IPS-18a (cell line): ENCODE results near the gene MED13L.

ENCODE experiments used
- H3K27ac ChIP-seq: one replicate; pipeline ENCODE4 v1.5.1; 2013; ENCODE audit warnings: low read length
- H3K27me3 ChIP-seq: one replicate; pipeline ENCODE4 v1.6.1; 2013; ENCODE audit warnings: mild to moderate bottlenecking, low read length; ENCODE audit not compliant: control insufficient read depth, insufficient read depth
- H3K36me3 ChIP-seq: one replicate; pipeline ENCODE4 v1.6.1; 2013; ENCODE audit warnings: low read depth, low read length; ENCODE audit not compliant: control insufficient read depth
- H3K4me1 ChIP-seq: one replicate; pipeline ENCODE4 v1.6.1; 2013; ENCODE audit warnings: low read depth, low read length; ENCODE audit not compliant: control insufficient read depth
- H3K4me3 ChIP-seq: one replicate; pipeline ENCODE4 v1.5.1; 2013; ENCODE audit warnings: low read length
- H3K9ac ChIP-seq: one replicate; pipeline ENCODE4 v1.6.1; 2013; ENCODE audit warnings: mild to moderate bottlenecking, low read length, moderate library complexity
- H3K9me3 ChIP-seq: one replicate; pipeline ENCODE4 v1.6.1; 2013; ENCODE audit warnings: low read depth, low read length; ENCODE audit not compliant: control insufficient read depth

Gene MED13L

DNA sequence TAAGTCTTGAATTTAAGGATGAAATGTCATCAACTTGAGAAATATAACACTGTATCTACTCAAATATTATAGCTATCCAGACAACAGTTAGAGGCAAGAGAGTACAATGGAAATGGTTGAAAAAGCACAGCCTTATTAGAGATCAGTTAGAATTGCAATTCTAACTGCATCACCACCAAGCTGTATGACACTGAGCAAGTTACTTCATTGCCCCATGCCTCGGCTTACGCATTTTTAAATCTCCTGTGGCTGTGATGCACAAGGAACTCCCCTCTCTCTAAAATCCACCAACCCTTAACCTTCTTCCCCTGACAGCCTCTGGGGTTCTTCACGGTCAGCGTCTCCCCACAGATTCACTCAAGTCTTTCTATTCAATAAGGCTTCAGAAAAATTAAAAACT is 75.1 kb downstream of the MED13L start:
- no peaks in the 10 kb centered on the region for H3K36me3 ChIP-seq
- peaks cover 31% of the 10 kb centered on the region for H3K4me1 ChIP-seq
- H3K9me3 ChIP-seq: no peaks in the 10 kb centered on the region
- no peak overlapping the region for H3K4me3 ChIP-seq
- H3K9ac ChIP-seq: no peak overlapping the region
- no peaks in the 10 kb centered on the region for H3K27me3 ChIP-seq
- no peak overlapping the region for H3K27ac ChIP-seq

DNA sequence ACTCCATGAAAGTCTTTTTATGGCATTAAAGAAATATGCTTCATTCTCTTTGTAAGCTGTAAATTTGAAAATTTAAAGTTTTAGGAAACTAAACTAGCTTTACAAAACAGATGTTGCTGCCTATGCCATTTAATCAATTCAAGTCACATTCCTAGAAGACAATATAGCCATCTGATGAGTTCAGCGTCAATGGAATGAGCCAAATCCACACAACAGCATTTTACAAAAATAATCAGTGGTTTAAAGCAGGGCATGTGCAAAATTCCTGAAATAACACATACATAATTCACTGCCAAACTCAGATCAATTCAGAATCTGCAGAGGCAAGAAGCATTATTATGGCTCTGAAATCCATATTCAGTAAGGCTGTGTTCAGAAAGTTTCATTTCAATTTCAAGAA is 75.6 kb downstream of the MED13L start:
- H3K4me3 ChIP-seq: no peak overlapping the region

DNA sequence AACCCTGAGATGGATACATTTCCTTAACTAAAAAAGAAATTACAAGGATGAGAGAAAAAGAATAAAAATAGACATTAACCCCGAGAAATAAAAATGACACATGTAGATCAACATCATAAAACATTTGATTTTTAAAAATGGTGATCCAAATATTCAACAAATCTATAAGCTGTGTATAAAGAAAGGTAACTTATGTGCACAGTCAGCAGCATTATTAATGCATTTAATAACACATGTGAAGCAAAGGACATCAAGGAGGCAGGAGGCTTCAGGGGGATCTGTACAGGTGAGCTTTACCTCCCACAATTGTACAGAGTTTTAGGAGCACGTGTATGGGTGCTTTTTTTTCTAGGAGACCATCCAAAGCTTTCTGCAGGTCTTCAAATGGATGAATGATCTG is 76.1 kb downstream of the MED13L start:
- no peak overlapping the region for H3K9ac ChIP-seq
- no peak overlapping the region for H3K4me3 ChIP-seq
- H3K9me3 ChIP-seq: no peaks in the 10 kb centered on the region
- H3K4me1 ChIP-seq: peaks cover 21% of the 10 kb centered on the region
- H3K36me3 ChIP-seq: no peaks in the 10 kb centered on the region
- no peak overlapping the region for H3K27ac ChIP-seq
- no peaks in the 10 kb centered on the region for H3K27me3 ChIP-seq

More for the DNA sequence above, 75.6 kb downstream of the MED13L start:
- Histone ChIP-seq H3K36me3 (no peaks in the 10 kb centered on the region), H3K27ac (no peak overlapping the region), H3K4me1 (peaks cover 26% of the 10 kb centered on the region), H3K9me3 (no peaks in the 10 kb centered on the region), H3K9ac (no peak overlapping the region), H3K27me3 (no peaks in the 10 kb centered on the region)

DNA sequence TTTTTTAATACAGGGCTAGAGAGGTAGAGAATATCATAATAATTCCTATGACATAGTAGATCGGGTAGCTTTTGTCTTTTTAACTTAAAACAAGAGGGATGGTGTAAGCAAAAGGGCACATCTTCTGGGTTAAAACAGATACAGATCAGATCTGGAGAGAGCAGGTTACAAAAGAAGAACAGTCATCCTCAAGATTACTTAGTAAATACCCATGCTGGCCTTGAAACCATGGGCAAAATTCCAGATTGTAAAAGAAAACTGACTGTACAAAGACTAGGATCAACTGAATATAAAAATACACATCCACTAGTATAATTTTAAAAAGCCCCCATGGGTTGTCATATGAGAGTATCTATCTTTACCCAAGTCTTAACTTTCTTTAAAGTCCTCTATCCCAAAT is 76.7 kb downstream of the MED13L start:
- no peak overlapping the region for H3K4me3 ChIP-seq
- H3K4me1 ChIP-seq: peaks cover 18% of the 10 kb centered on the region
- H3K9ac ChIP-seq: no peak overlapping the region
- H3K9me3 ChIP-seq: no peaks in the 10 kb centered on the region
- H3K36me3 ChIP-seq: no peaks in the 10 kb centered on the region
- H3K27me3 ChIP-seq: no peaks in the 10 kb centered on the region
- no peak overlapping the region for H3K27ac ChIP-seq

DNA sequence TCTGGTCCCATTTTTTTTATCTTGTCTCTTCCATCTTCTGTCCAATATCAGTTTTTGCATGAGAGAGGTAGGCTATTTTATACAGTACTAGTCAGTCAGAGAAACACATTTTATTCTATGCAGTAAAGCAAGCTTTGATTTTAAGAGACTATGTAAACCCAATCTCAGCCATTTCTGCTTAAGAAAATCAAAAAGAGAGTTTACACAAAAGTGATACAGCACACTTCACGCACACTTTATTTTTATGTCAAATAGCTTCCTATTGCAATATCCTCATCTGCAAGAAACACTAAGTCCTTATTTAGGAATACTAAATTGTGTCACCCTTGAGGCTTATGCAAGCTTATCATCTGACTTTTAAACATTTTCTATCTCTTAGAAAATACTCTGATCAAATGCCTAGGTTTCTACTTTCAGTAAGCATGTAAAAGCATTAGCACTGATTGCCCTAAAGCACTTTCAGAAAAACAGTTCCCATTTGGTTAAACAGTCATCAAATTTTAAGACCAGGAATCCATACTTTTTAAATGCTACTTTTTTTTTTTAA is 78.3 kb downstream of the MED13L start:
- no peaks in the 10 kb centered on the region for H3K9me3 ChIP-seq
- H3K9ac ChIP-seq: no peak overlapping the region
- H3K36me3 ChIP-seq: no peaks in the 10 kb centered on the region
- no peak overlapping the region for H3K27ac ChIP-seq
- no peak overlapping the region for H3K4me3 ChIP-seq
- peaks cover 13% of the 10 kb centered on the region for H3K4me1 ChIP-seq
- H3K27me3 ChIP-seq: no peaks in the 10 kb centered on the region

DNA sequence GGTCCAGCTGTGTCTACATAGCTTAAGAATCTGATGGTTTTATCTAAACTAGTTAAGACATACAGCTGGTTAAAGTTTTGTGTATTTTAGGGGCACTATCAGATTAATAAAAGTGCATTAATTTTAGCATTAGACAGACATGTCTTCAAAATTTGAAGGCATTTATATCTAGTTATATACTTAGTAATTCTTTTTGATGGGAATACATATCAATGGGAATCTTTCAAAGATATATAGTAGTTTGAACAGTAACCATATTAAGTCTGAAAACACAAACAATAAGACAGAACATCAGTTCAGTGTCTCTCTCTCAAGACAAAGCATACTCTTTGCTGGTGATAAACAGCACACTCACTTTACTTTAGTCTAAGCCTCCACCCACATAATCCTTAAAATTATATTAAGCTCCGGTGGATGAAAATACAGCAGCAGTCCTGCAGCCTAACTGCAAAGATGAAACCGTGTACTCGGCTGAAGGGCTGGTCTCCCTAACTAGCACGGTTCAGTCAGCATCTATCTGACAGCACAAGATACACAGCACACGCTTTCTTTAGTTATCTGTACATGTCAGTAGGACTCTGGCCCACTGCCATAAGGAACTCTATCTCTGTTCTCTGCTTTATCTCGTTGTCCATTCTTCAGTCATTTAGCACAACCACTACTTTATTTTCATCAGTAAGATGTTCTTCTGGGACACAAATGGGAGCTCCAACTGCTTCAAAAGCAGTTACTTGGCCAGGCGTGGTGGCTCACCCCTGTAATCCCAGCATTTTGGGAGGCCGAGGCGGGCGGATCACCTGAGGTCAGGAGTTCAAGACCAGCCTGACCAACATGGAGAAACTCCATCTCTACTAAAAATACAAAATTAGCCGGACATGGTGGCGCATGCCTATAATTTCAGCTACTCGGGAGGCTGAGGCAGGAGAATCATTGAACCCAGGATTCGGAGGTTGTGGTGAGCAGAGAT is 80.5 kb downstream of the MED13L start:
- Histone ChIP-seq H3K9ac (no peak overlapping the region), H3K4me1 (peaks cover 2% of the 10 kb centered on the region), H3K27ac (no peak overlapping the region), H3K9me3 (no peaks in the 10 kb centered on the region), H3K36me3 (no peaks in the 10 kb centered on the region), H3K4me3 (no peak overlapping the region), H3K27me3 (no peaks in the 10 kb centered on the region)

DNA sequence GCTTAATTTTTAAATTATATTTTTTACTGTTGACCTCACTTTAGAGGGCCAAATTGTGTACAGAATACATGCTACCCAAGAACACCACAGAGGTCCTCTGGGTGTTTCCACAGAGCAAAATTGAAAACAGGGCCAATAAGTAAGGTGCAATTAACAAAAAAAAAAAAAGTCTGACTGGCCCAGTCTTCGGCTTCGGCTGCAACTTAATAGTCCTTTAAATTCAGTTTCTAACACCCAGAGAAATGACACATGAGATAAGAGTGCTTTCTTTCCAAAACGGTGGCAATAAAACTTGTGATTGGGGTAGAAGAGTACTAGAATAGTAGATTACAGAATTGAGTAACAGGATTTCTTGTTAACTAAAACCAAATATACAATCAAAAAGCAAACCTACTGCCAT is 81.3 kb downstream of the MED13L start:
- Histone ChIP-seq H3K4me3 (no peak overlapping the region), H3K9ac (no peak overlapping the region), H3K27me3 (no peaks in the 10 kb centered on the region), H3K9me3 (no peaks in the 10 kb centered on the region), H3K4me1 (no peaks in the 10 kb centered on the region), H3K27ac (no peak overlapping the region), H3K36me3 (no peaks in the 10 kb centered on the region)

DNA sequence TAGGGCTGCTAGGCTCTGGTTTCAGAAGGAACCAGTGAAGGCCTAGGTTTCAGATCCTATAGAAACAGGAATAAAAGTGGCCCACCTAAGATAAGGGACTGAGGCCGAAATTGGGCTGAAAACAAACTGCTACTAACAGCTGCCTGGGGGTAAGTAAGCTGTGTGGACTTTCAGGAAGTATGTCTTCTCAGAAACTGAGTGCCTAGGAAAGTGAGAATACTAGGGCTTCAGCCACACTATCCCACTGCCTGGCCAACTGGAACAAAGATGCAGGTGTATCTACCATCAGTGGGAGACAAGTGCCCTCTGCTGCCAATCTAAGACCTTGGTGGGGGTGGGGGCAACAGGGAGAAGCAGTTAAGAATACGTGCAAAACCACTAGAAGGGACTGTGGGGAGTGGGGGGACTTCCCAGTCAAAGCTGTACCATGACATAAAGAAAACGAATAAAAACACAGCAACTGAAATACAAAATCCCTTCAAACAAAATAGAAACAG is 82.5 kb downstream of the MED13L start:
- H3K9ac ChIP-seq: no peak overlapping the region
- H3K36me3 ChIP-seq: no peaks in the 10 kb centered on the region
- no peaks in the 10 kb centered on the region for H3K9me3 ChIP-seq
- no peaks in the 10 kb centered on the region for H3K4me1 ChIP-seq
- no peaks in the 10 kb centered on the region for H3K27me3 ChIP-seq
- no peak overlapping the region for H3K27ac ChIP-seq
- H3K4me3 ChIP-seq: no peak overlapping the region

DNA sequence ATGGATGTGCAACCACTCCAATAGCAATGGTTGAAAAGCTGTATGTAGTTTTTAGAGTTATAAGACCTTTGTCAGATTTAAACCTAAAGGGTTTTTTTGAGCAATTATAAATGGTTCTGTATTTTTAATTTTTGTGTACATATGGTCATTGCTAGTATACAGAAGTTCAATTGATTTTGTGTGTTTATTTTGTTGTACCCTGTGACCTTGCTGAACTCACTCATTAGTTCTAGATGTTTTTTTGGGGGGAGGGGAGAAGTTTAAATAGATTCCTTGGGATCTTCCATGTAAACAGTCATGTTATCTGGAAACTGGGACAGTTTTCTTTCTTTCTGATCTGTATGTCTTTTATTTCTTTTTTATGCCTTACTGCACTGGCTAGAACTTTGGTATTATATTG is 87.8 kb downstream of the MED13L start:
- Histone ChIP-seq H3K4me1 (peaks cover 3% of the 10 kb centered on the region), H3K9me3 (no peaks in the 10 kb centered on the region), H3K9ac (no peak overlapping the region), H3K27ac (no peak overlapping the region), H3K4me3 (no peak overlapping the region), H3K36me3 (no peaks in the 10 kb centered on the region), H3K27me3 (no peaks in the 10 kb centered on the region)

DNA sequence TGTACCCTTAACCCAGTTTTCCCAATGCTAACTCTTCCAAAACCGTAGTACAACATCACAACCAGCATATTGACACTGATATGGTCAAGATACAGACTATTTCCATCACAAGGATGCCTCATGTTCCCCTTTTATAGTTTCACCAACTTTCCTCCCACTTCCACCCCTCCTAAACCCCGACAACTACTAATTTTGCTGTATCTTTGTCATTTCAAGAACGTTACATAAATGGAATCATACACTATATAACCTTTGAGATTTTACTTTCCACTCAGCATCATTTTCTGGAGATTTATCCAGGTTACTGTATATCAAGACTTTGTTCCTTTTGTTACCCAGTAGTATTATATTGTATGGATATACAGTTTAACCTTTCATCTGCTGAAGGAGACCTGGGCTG is 88.9 kb downstream of the MED13L start:
- Histone ChIP-seq H3K27me3 (no peaks in the 10 kb centered on the region), H3K4me1 (peaks cover 3% of the 10 kb centered on the region), H3K9me3 (no peaks in the 10 kb centered on the region), H3K4me3 (no peak overlapping the region), H3K27ac (peak overlapping the region; percentile 16), H3K9ac (no peak overlapping the region), H3K36me3 (no peaks in the 10 kb centered on the region)

DNA sequence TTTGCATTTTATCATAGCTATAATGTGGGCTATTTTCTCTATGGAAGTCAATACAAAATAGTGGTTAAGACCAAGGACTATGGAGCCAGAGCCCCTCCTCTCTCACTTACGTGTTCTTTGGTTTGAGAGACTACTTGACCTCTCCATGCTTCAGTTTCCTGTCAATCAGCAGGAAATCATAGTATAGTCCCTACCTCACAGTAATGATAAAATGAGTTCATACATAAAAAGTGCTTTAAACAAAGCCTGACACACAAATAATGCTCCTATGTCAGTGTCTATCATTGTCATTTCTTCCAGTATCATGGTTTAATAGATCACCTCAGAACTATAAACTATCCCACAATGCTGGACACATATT is 90.4 kb downstream of the MED13L start:
- no peak overlapping the region for H3K9ac ChIP-seq
- peaks cover 7% of the 10 kb centered on the region for H3K4me1 ChIP-seq
- H3K36me3 ChIP-seq: no peaks in the 10 kb centered on the region
- no peaks in the 10 kb centered on the region for H3K27me3 ChIP-seq
- no peak overlapping the region for H3K27ac ChIP-seq
- no peak overlapping the region for H3K4me3 ChIP-seq
- no peaks in the 10 kb centered on the region for H3K9me3 ChIP-seq
